ENCODE measurements around the gene PLA2G2E. TPM values are rescaled to one million over a fixed set of nuclear protein-coding genes. Genes with fewer than 3 reads are reported as not detected.
"Not testable (repeated sequence)": the region's sequence is repeated elsewhere in the genome, so short reads cannot be mapped to it uniquely, and the experiment has no call there.

The PLA2G2E gene
- total RNA-seq, 8 experiments from 2014 or later = not detected

GRCh38 chr1:19901653-19902052 is 21.8 kb downstream of the PLA2G2E start:
- Histone ChIP-seq H3K4me1 (replicated peaks in 1 of 2) (peaks cover 0 to 6% of the 10 kb centered on the region in 2 donors), H3K4me3 (no peak overlapping the region), H3K27ac (no peak overlapping the region)
- no peak for ATAC-seq (replicated peaks in 6 of 8)
- in situ Hi-C loops (cut with MboI; ENCODE audit: low pct_unique_long_range_greater_than_20kb in 2 of 9, low sequenced_read_pairs in 9 of 9, unreplicated experiment in 9 of 9) = loop anchor here in 6 of 9 experiments (25.0 kb wide), 4 partner anchors 261 to 736 kb away; partner anchors contain the start of genes CAMK2N1 (in 2 of the 6), PINK1 (in 1 of the 6), PLA2G2C (in 1 of the 6) and UBXN10 (in 1 of the 6)
- WGBS, 10 experiments = 86 to 100% (median 100%) methylated on average over 1 of the region's 1 CpG; no CpG with 5 or more reads in 1 of the 10 experiments

- H3K4me3 ChIP-seq = no peak overlapping the region
- peaks cover 0 to 15% of the 10 kb centered on the region in 2 donors for H3K4me1 ChIP-seq (replicated peaks in 1 of 2)
- WGBS, 10 experiments = 40 to 90% (median 82%) methylated on average over 1 to 5 of the region's 5 CpGs
- in situ Hi-C loops (cut with MboI; ENCODE audit: low pct_unique_long_range_greater_than_20kb in 2 of 9, low sequenced_read_pairs in 9 of 9, unreplicated experiment in 9 of 9) = no loop called here
- ATAC-seq (replicated peaks in 6 of 8) = peak in 2 of 8 experiments; percentile 14 to 27
- H3K27ac ChIP-seq = no peak overlapping the region
Observed at GRCh38 chr1:19894218-19894617, 29.2 kb downstream of the PLA2G2E start.

GRCh38 chr1:19893687-19894086 is 29.7 kb downstream of the PLA2G2E start:
- in situ Hi-C loops (cut with MboI; ENCODE audit: low pct_unique_long_range_greater_than_20kb in 2 of 9, low sequenced_read_pairs in 9 of 9, unreplicated experiment in 9 of 9) = no loop called here
- no peak overlapping the region for H3K27ac ChIP-seq
- WGBS, 10 experiments = 83 to 100% (median 100%) methylated on average over 1 to 3 of the region's 3 CpGs; no CpG with 5 or more reads in 5 of the 10 experiments
- H3K4me3 ChIP-seq = no peak overlapping the region
- ATAC-seq (replicated peaks in 6 of 8) = no peak
- H3K4me1 ChIP-seq (replicated peaks in 1 of 2) = peaks cover 0 to 15% of the 10 kb centered on the region in 2 donors

GRCh38 chr1:19892628-19893168 is 30.7 kb downstream of the PLA2G2E start:
- ATAC-seq (replicated peaks in 6 of 8) = peak in 1 of 8 experiments; percentile 39
- no peak overlapping the region for H3K27ac ChIP-seq
- in situ Hi-C loops (cut with MboI; ENCODE audit: low pct_unique_long_range_greater_than_20kb in 2 of 9, low sequenced_read_pairs in 9 of 9, unreplicated experiment in 9 of 9) = no loop called here
- 55 to 100% (median 88%) methylated on average over 3 to 6 of the region's 6 CpGs for WGBS, 10 experiments
- H3K4me3 ChIP-seq = no peak overlapping the region
- H3K4me1 ChIP-seq (replicated peaks in 1 of 2) = peaks cover 0 to 15% of the 10 kb centered on the region in 2 donors

- WGBS, 10 experiments = 83 to 100% (median 100%) methylated on average over 1 to 3 of the region's 3 CpGs; no CpG with 5 or more reads in 1 of the 10 experiments
- H3K27ac ChIP-seq = no peak overlapping the region
- ATAC-seq (replicated peaks in 6 of 8) = no peak
- peaks cover 0 to 15% of the 10 kb centered on the region in 2 donors for H3K4me1 ChIP-seq (replicated peaks in 1 of 2)
- in situ Hi-C loops (cut with MboI; ENCODE audit: low pct_unique_long_range_greater_than_20kb in 2 of 9, low sequenced_read_pairs in 9 of 9, unreplicated experiment in 9 of 9) = no loop called here
- H3K4me3 ChIP-seq = no peak overlapping the region
Observed at GRCh38 chr1:19892129-19892528, 31.3 kb downstream of the PLA2G2E start.

GRCh38 chr1:19889656-19890055 is 33.8 kb downstream of the PLA2G2E start:
- Histone ChIP-seq H3K4me3 (no peak overlapping the region), H3K4me1 (replicated peaks in 1 of 2) (peaks cover 0 to 10% of the 10 kb centered on the region in 2 donors), H3K27ac (no peak overlapping the region)
- in situ Hi-C loops (cut with MboI; ENCODE audit: low pct_unique_long_range_greater_than_20kb in 2 of 9, low sequenced_read_pairs in 9 of 9, unreplicated experiment in 9 of 9) = no loop called here
- no peak for ATAC-seq (replicated peaks in 6 of 8)

GRCh38 chr1:19888112-19888511 is 35.3 kb downstream of the PLA2G2E start:
- no peak for ATAC-seq (replicated peaks in 6 of 8)
- in situ Hi-C loops (cut with MboI; ENCODE audit: low pct_unique_long_range_greater_than_20kb in 2 of 9, low sequenced_read_pairs in 9 of 9, unreplicated experiment in 9 of 9) = no loop called here
- WGBS, 10 experiments = 40 to 100% (median 93%) methylated on average over 1 of the region's 1 CpG; no CpG with 5 or more reads in 4 of the 10 experiments
- Histone ChIP-seq H3K4me3 (no peak overlapping the region), H3K27ac (no peak overlapping the region), H3K4me1 (replicated peaks in 1 of 2) (peaks cover 8% of the 10 kb centered on the region in 2 donors)

GRCh38 chr1:19885821-19886220 is 37.6 kb downstream of the PLA2G2E start:
- peaks cover 10 to 11% of the 10 kb centered on the region in 2 donors for H3K4me1 ChIP-seq (replicated peaks in 1 of 2)
- H3K4me3 ChIP-seq = no peak overlapping the region
- in situ Hi-C loops (cut with MboI; ENCODE audit: low pct_unique_long_range_greater_than_20kb in 2 of 9, low sequenced_read_pairs in 9 of 9, unreplicated experiment in 9 of 9) = no loop called here
- 56 to 100% (median 96%) methylated on average over 1 to 2 of the region's 2 CpGs; no CpG with 5 or more reads in 2 of the 10 experiments for WGBS, 10 experiments
- H3K27ac ChIP-seq = no peak overlapping the region
- ATAC-seq (replicated peaks in 6 of 8) = no peak

GRCh38 chr1:19884312-19884711 is 39.1 kb downstream of the PLA2G2E start:
- ATAC-seq (replicated peaks in 6 of 8) = no peak
- no peak overlapping the region for H3K27ac ChIP-seq
- WGBS, 10 experiments = 79 to 100% (median 96%) methylated on average over 1 to 2 of the region's 2 CpGs; no CpG with 5 or more reads in 2 of the 10 experiments
- no peak overlapping the region for H3K4me3 ChIP-seq
- in situ Hi-C loops (cut with MboI; ENCODE audit: low pct_unique_long_range_greater_than_20kb in 2 of 9, low sequenced_read_pairs in 9 of 9, unreplicated experiment in 9 of 9) = no loop called here
- H3K4me1 ChIP-seq (replicated peaks in 1 of 2) = peaks cover 10 to 13% of the 10 kb centered on the region in 2 donors

GRCh38 chr1:19882111-19883071 is 41.0 kb downstream of the PLA2G2E start, which contains the start of gene OTUD3:
OTUD3 (plus strand) TSS chr1:19882395; CDS start chr1:19882514, 119 bp downstream.
- peak; percentile 75 to 96 (median 93) for ATAC-seq (replicated peaks in 6 of 8)
- peaks cover 10 to 13% of the 10 kb centered on the region in 2 donors for H3K4me1 ChIP-seq (replicated peaks in 1 of 2)
- H3K27ac ChIP-seq = peak within 1 kb of the TSS; percentile 92 to 93
- H3K4me3 ChIP-seq = peak within 1 kb of the TSS; percentile 64 to 82 (median 79)
- WGBS, 10 experiments = 0 to 3% (median 1%) methylated on average over 5 to 42 of the region's 97 CpGs; no CpG with 5 or more reads in 2 of the 10 experiments
- in situ Hi-C loops (cut with MboI; ENCODE audit: low pct_unique_long_range_greater_than_20kb in 2 of 9, low sequenced_read_pairs in 9 of 9, unreplicated experiment in 9 of 9) = no loop called here

GRCh38 chr1:19880841-19881240 is 42.6 kb downstream of the PLA2G2E start:
- H3K4me3 ChIP-seq; in situ Hi-C loops (cut with MboI; ENCODE audit: low pct_unique_long_range_greater_than_20kb in 2 of 9, low sequenced_read_pairs in 9 of 9, unreplicated experiment in 9 of 9); ATAC-seq (replicated peaks in 6 of 8); H3K27ac ChIP-seq: not testable (repeated sequence)
- WGBS, 10 experiments = 69 to 97% (median 79%) methylated on average over 1 to 5 of the region's 5 CpGs
- peaks cover 10 to 13% of the 10 kb centered on the region in 2 donors for H3K4me1 ChIP-seq (replicated peaks in 1 of 2)

- H3K27ac ChIP-seq = no peak overlapping the region
- in situ Hi-C loops (cut with MboI; ENCODE audit: low pct_unique_long_range_greater_than_20kb in 2 of 9, low sequenced_read_pairs in 9 of 9, unreplicated experiment in 9 of 9) = no loop called here
- no peak overlapping the region for H3K4me3 ChIP-seq
- H3K4me1 ChIP-seq (replicated peaks in 1 of 2) = peaks cover 10 to 13% of the 10 kb centered on the region in 2 donors
- WGBS, 10 experiments = 62 to 100% (median 85%) methylated on average over 1 to 4 of the region's 4 CpGs; no CpG with 5 or more reads in 3 of the 10 experiments
- ATAC-seq (replicated peaks in 6 of 8) = no peak
Observed at GRCh38 chr1:19879661-19880060, 43.8 kb downstream of the PLA2G2E start.

GRCh38 chr1:19879227-19879626 is 44.2 kb downstream of the PLA2G2E start:
- H3K4me1 ChIP-seq (replicated peaks in 1 of 2) = peaks cover 10 to 13% of the 10 kb centered on the region in 2 donors
- WGBS, 10 experiments = 90 to 100% (median 100%) methylated on average over 1 to 4 of the region's 4 CpGs; no CpG with 5 or more reads in 3 of the 10 experiments
- no peak for ATAC-seq (replicated peaks in 6 of 8)
- H3K27ac ChIP-seq = no peak overlapping the region
- in situ Hi-C loops (cut with MboI; ENCODE audit: low pct_unique_long_range_greater_than_20kb in 2 of 9, low sequenced_read_pairs in 9 of 9, unreplicated experiment in 9 of 9) = no loop called here
- H3K4me3 ChIP-seq = no peak overlapping the region

Measured in motor neuron (in vitro differentiated cells).